HepG2 (cell line): ENCODE measurements around the gene TBC1D1. TPM values are rescaled to one million over a fixed set of nuclear protein-coding genes. Genes with fewer than 3 reads are reported as not detected.

Experiments used
- ATAC-seq: fragments of 200-7000 bp; cut with Tn5 transposase; 3 replicates; pipeline ENCODE4 v1.9.1; 2020; ENCODE audit warnings: mild to moderate bottlenecking, moderate library complexity
- BruUV-seq: library from RNA; stranded (reverse); fragments of 400-500 nt; replicated peaks from 2 replicates; lab custom pipeline; 2021; lab: Mats Ljungman, UMichigan
- CTCF ChIA-PET: fragments of 300-600 bp; formaldehyde crosslinking; extraction: SDS; loops from one replicate; lab custom pipeline; 2021; ENCODE audit warnings: low total read pairs, inconsistent platforms, low intra/inter-chr PET ratio; lab: Yijun Ruan, JAX
- POLR2A ChIA-PET: fragments of 350-600 bp; sonication (Branson Sonifier 250); formaldehyde crosslinking; loops from one replicate; lab custom pipeline; 2020; ENCODE audit warnings: antibody characterized with exemption, inconsistent platforms; lab: Yijun Ruan, JAX
- DNase-seq: peaks from one replicate; pipeline ENCODE4 v3.0.0-alpha.2; 2015; ENCODE audit warnings: low spot score
- FAIRE-seq: peaks from 3 replicates; lab custom pipeline; 2011; peaks lifted over from hg19 to GRCh38; lab: Jason Lieb, UNC
- H2AFZ ChIP-seq: one replicate; pipeline ENCODE4 v1.6.1; 2011; ENCODE audit warnings: low read length, inconsistent platforms
- H3K27ac ChIP-seq: fragments of 300-600 bp; 3 replicates; pipeline ENCODE4 v1.8.0; 2011; ENCODE audit warnings: mixed run types, mild to moderate bottlenecking, mixed read lengths, low read length, inconsistent platforms; ENCODE audit not compliant: insufficient read depth; ENCODE audit errors: extremely low read length
- H3K27me3 ChIP-seq, 2 experiments: fragments of 200-600 bp in 1 of 2; 2 replicates in 1 of 2; 3 replicates in 1 of 2; pipeline versions ENCODE4 v1.6.0 to v1.8.0; 2011; ENCODE audit warnings: low read length in 2 of 2, mild to moderate bottlenecking in 2 of 2, moderate library complexity in 2 of 2, inconsistent platforms in 1 of 2; ENCODE audit not compliant: insufficient read depth in 2 of 2, control insufficient read depth in 1 of 2
- H3K36me3 ChIP-seq, 2 experiments: fragments of 200-600 bp in 1 of 2; replicated peaks in 1 of 2; 2 replicates in 1 of 2; 3 replicates in 1 of 2; pipeline versions ENCODE4 v1.5.1 to v1.8.0; 2011; ENCODE audit warnings: low read length in 2 of 2, inconsistent platforms in 1 of 2; ENCODE audit not compliant: insufficient read depth in 2 of 2, control insufficient read depth in 1 of 2
- H3K4me1 ChIP-seq: 2 replicates; pipeline ENCODE4 v1.5.1; 2012; ENCODE audit warnings: low read length, inconsistent platforms; ENCODE audit not compliant: insufficient read depth
- H3K4me2 ChIP-seq: 2 replicates; pipeline ENCODE4 v1.6.0; 2011; ENCODE audit warnings: low read depth, low read length, inconsistent platforms
- H3K4me3 ChIP-seq, 3 experiments: fragments of 200-600 bp in 1 of 3; sonication (generic), shearing (Covaris generic) in 1 of 3; replicated peaks in 1 of 3; 2 replicates each; pipeline ENCODE4 v1.5.1; 2011 to 2016; ENCODE audit warnings: low read length in 3 of 3, inconsistent platforms in 2 of 3, low read depth in 2 of 3, mild to moderate bottlenecking in 2 of 3, control low read depth in 1 of 3, mixed read lengths in 1 of 3; ENCODE audit not compliant: insufficient read depth in 1 of 3
- H3K79me2 ChIP-seq: one replicate; pipeline ENCODE4 v1.6.1; 2011; ENCODE audit warnings: low read length, inconsistent platforms; ENCODE audit not compliant: insufficient read depth
- H3K9ac ChIP-seq: 2 replicates; pipeline ENCODE4 v1.6.0; 2011; ENCODE audit warnings: mild to moderate bottlenecking, low read depth, low read length, inconsistent platforms; ENCODE audit not compliant: insufficient read depth
- H3K9me3 ChIP-seq: 2 replicates; pipeline ENCODE4 v1.5.1; 2012; ENCODE audit warnings: mild to moderate bottlenecking, low read length
- H4K20me1 ChIP-seq: 2 replicates; pipeline ENCODE4 v1.6.0; 2011; ENCODE audit warnings: inconsistent platforms, mild to moderate bottlenecking, low read length, moderate library complexity; ENCODE audit not compliant: insufficient read depth
- CEBPG ChIP-seq: IDR thresholded peaks from 2 replicates; pipeline ENCODE4 v1.6.1; 2016
- CHD4 ChIP-seq: fragments of 200-600 bp; sonication (generic); IDR thresholded peaks from 2 replicates; pipeline ENCODE4 v1.7.0; 2017; ENCODE audit warnings: mild to moderate bottlenecking, low read length, borderline replicate concordance
- ISL2 ChIP-seq: sonication (generic); formaldehyde crosslinking; IDR thresholded peaks from 2 replicates; pipeline ENCODE4 v1.5.0; 2020; ENCODE audit warnings: missing genetic modification reagents
- KDM1A ChIP-seq: IDR thresholded peaks from 2 replicates; pipeline ENCODE4 v1.6.1; 2016; ENCODE audit warnings: missing compliant biosample characterization
- KDM6A ChIP-seq: IDR thresholded peaks from 2 replicates; pipeline ENCODE4 v1.6.1; 2016; ENCODE audit warnings: low read depth
- NFE2L1 ChIP-seq: sonication (generic); formaldehyde crosslinking; IDR thresholded peaks from 2 replicates; pipeline ENCODE4 v1.4.0; 2020; ENCODE audit warnings: missing genetic modification reagents, mild to moderate bottlenecking, borderline replicate concordance
- NRL ChIP-seq: sonication (generic); formaldehyde crosslinking; IDR thresholded peaks from 2 replicates; pipeline ENCODE4 v1.5.0; 2020; ENCODE audit warnings: missing genetic modification reagents, mild to moderate bottlenecking, moderate library complexity, borderline replicate concordance
- RBAK ChIP-seq: sonication (generic); formaldehyde crosslinking; IDR thresholded peaks from 2 replicates; pipeline ENCODE4 v1.5.1; 2020; ENCODE audit warnings: mild to moderate bottlenecking, missing genetic modification reagents
- TARDBP ChIP-seq: sonication (generic); formaldehyde crosslinking; IDR thresholded peaks from 2 replicates; pipeline ENCODE4 v1.8.0; 2022; ENCODE audit warnings: mild to moderate bottlenecking, missing genetic modification reagents
- ZNF136 ChIP-seq: sonication (generic); formaldehyde crosslinking; IDR thresholded peaks from 2 replicates; pipeline ENCODE4 v1.8.1; 2022; ENCODE audit warnings: low read depth, mild to moderate bottlenecking, moderate library complexity, missing genetic modification reagents
- ZNF329 ChIP-seq: sonication (generic); formaldehyde crosslinking; IDR thresholded peaks from 2 replicates; pipeline ENCODE4 v1.9.0; 2021; ENCODE audit warnings: low read depth, mild to moderate bottlenecking, missing genetic modification reagents
- ZNF331 ChIP-seq: sonication (generic); formaldehyde crosslinking; IDR thresholded peaks from 2 replicates; pipeline ENCODE4 v1.4.0; 2020; ENCODE audit warnings: missing genetic modification reagents
- WGBS: methylation state at CpG from one replicate; pipeline ENCODE4 v1.1.6; 2017; ENCODE audit warnings: low lambda C conversion rate; 5-methylcytosine and 5-hydroxymethylcytosine counted together
- in situ Hi-C: cut with HindIII; loops from 2 replicates; pipeline ENCODE4 v1.10.0; 2017; ENCODE audit warnings: low pct_unique_long_range_greater_than_20kb; ENCODE audit not compliant: extremely low pct_ligation_motif_present
- intact Hi-C: fragments of 100-400 bp; cut with micrococcal nuclease; formaldehyde crosslinking; loops from one replicate; pipeline ENCODE4 v1.10.0; 2022; ENCODE audit not compliant: unreplicated experiment
- polyA plus RNA-seq, 8 experiments: library from polyadenylated mRNA; depleted of rRNA in 3 of 8; stranded (reverse) in 7 of 8; unstranded in 1 of 8; fragments of >200 nt; fragmentation: Illumina TruSeq in 4 of 8; extraction: Trizol in 4 of 8; gene quantifications; 2 replicates each; pipeline versions ENCODE4 v1.2.1 to v1.2.3, GENCODE V29; 2011 to 2016; ENCODE audit warnings: low read depth in 4 of 8, missing spikeins in 1 of 8, mixed read lengths in 1 of 8; ENCODE audit not compliant: insufficient read depth in 1 of 8
- total RNA-seq, 5 experiments: library from RNA; depleted of rRNA; stranded (reverse); fragments of >200 nt; fragmentation: Illumina TruSeq; extraction: Trizol; gene quantifications; 2 replicates each; pipeline ENCODE4 v1.2.3, GENCODE V29; 2016; ENCODE audit warnings: low read depth in 1 of 5
- TF ChIP-seq, protein P1 (sequence below): IDR thresholded peaks from 2 replicates; pipeline ENCODE4 v1.6.1; 2016
- TF ChIP-seq, protein P2 (sequence below): sonication (generic); formaldehyde crosslinking; IDR thresholded peaks from 2 replicates; pipeline ENCODE4 v1.5.0; 2020; ENCODE audit warnings: missing genetic modification reagents
- TF ChIP-seq, protein P3 (sequence below): sonication (generic); formaldehyde crosslinking; IDR thresholded peaks from 2 replicates; pipeline ENCODE4 v1.4.0; 2020; ENCODE audit warnings: missing genetic modification reagents, mild to moderate bottlenecking, borderline replicate concordance
- TF ChIP-seq, protein P4 (sequence below): sonication (generic); formaldehyde crosslinking; IDR thresholded peaks from 2 replicates; pipeline ENCODE4 v1.8.0; 2022; ENCODE audit warnings: mild to moderate bottlenecking, missing genetic modification reagents, moderate library complexity

The TBC1D1 gene
- total and polyA plus RNA-seq, 2 of the 13 experiments (the other 11 are each of a cell fraction or from before 2014, with no cell fraction given): 37.3 to 62.8 TPM

DNA sequence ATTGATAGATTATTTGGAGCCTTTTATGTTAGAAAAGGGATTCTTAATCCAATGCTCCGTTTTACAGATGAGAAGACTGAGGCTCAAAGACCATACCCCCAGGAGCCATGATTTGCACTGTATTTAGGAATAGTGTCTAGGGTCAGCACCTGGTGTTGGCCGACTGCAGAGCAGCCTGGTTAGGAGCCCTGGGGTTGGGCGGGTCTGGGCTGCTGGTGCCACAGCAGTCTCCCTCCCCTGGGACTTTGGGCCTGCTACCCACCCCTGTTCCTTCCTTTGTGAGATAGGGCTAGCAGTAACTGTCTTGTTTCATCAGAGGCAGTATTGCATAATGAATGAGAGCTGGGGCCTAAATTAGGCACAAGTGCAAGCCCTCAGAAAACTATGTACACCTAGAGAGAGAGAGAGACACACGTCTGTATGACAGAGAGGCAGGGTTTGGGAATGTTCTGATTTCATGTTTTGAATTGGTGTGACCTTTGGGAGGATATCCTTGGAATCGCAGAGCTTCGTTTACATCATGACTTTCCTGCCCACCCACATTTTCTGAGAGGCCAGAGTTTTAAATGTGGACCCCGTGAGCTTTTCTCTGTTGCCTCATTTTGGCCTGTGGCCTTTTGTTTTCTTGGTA is 181.0 kb downstream of the TBC1D1 start:
- ChIA-PET CTCF (no interaction called here), POLR2A (interaction anchor here (0.9 to 1.2 kb wide), 6 partner anchors 9 to 108 kb away, joined by 3 to 19 read pairs (median 4); no protein-coding TSS in a partner anchor)
- peak; percentile 86 for ATAC-seq
- H3K9me3 ChIP-seq: no peaks in the 10 kb centered on the region
- no peaks in the 10 kb centered on the region for H4K20me1 ChIP-seq
- H3K9ac ChIP-seq: peak overlapping the region; percentile 49
- intact Hi-C loops: loop anchor here (2.0 kb wide), 1 partner anchor 91 kb away; no protein-coding TSS in a partner anchor
- WGBS: 4% methylated on average over 5 of the region's 7 CpGs
- peak overlapping the region; percentile 97 for H3K27ac ChIP-seq
- DNase-seq: peak; percentile 91
- H3K4me1 ChIP-seq: peaks cover 81% of the 10 kb centered on the region
- no TSS peak for BruUV-seq
- peaks cover 6% of the 10 kb centered on the region in 2 experiments; a peak in 2 of 5 replicates for H3K36me3 ChIP-seq
- no peaks in the 10 kb centered on the region for H3K27me3 ChIP-seq
- in situ Hi-C loops: loop anchor here (25.0 kb wide), 1 partner anchor 240 kb away; no protein-coding TSS in a partner anchor
- H2AFZ ChIP-seq: no peak overlapping the region
- H3K4me2 ChIP-seq: peak overlapping the region; percentile 31
- no peak overlapping the region for H3K4me3 ChIP-seq
- no peaks in the 10 kb centered on the region for H3K79me2 ChIP-seq
- FAIRE-seq: peak; percentile 97
- TF ChIP-seq, protein P1, sequence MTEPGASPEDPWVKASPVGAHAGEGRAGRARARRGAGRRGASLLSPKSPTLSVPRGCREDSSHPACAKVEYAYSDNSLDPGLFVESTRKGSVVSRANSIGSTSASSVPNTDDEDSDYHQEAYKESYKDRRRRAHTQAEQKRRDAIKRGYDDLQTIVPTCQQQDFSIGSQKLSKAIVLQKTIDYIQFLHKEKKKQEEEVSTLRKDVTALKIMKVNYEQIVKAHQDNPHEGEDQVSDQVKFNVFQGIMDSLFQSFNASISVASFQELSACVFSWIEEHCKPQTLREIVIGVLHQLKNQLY: no peak
- TF ChIP-seq NFE2L1 (CRISPR knock-in tag) (no peak), ZNF331 (CRISPR knock-in tag) (peak; percentile 53; the same call in 1 of the 2 replicates), CEBPG (CRISPR knock-in tag) (peak; percentile 92), ZNF329 (peak; percentile 59; the same call in 1 of the 2 replicates), NRL (no peak), ZNF136 (CRISPR knock-in tag) (peak; percentile 30; the same call in 1 of the 2 replicates), ISL2 (peak; percentile 77), KDM1A (CRISPR knock-in tag) (peak; percentile 86), KDM6A (CRISPR knock-in tag) (0 out of 2 replicates have a peak, but pooled peaks have one; percentile 30), TARDBP (CRISPR knock-in tag) (peak; percentile 78; the same call in 1 of the 2 replicates), CHD4 (peak; percentile 98), RBAK (no peak)
- TF ChIP-seq, protein P2, sequence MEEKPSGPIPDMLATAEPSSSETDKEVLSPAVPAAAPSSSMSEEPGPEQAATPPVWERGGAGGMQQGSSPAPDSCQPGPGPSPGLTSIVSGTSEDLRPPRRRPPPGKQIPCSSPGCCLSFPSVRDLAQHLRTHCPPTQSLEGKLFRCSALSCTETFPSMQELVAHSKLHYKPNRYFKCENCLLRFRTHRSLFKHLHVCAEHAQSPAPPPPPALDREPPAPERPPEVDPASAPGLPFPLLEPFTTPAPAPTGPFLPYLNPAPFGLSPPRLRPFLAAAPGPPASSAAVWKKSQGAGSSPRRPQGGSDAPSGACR (CRISPR knock-in tag): peak; percentile 80
- TF ChIP-seq, protein P3, sequence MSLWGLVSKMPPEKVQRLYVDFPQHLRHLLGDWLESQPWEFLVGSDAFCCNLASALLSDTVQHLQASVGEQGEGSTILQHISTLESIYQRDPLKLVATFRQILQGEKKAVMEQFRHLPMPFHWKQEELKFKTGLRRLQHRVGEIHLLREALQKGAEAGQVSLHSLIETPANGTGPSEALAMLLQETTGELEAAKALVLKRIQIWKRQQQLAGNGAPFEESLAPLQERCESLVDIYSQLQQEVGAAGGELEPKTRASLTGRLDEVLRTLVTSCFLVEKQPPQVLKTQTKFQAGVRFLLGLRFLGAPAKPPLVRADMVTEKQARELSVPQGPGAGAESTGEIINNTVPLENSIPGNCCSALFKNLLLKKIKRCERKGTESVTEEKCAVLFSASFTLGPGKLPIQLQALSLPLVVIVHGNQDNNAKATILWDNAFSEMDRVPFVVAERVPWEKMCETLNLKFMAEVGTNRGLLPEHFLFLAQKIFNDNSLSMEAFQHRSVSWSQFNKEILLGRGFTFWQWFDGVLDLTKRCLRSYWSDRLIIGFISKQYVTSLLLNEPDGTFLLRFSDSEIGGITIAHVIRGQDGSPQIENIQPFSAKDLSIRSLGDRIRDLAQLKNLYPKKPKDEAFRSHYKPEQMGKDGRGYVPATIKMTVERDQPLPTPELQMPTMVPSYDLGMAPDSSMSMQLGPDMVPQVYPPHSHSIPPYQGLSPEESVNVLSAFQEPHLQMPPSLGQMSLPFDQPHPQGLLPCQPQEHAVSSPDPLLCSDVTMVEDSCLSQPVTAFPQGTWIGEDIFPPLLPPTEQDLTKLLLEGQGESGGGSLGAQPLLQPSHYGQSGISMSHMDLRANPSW (CRISPR knock-in tag): no peak
- TF ChIP-seq, protein P4, sequence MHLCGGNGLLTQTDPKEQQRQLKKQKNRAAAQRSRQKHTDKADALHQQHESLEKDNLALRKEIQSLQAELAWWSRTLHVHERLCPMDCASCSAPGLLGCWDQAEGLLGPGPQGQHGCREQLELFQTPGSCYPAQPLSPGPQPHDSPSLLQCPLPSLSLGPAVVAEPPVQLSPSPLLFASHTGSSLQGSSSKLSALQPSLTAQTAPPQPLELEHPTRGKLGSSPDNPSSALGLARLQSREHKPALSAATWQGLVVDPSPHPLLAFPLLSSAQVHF (CRISPR knock-in tag): no peak
